Measurements from ENCODE around the gene POLR2I. TPM values are rescaled to one million over a fixed set of nuclear protein-coding genes. Genes with fewer than 3 reads are reported as not detected.

POLR2I gene
- total and polyA plus RNA-seq, 4 donors: 11.4 to 110 (median 61.1) TPM

DNA sequence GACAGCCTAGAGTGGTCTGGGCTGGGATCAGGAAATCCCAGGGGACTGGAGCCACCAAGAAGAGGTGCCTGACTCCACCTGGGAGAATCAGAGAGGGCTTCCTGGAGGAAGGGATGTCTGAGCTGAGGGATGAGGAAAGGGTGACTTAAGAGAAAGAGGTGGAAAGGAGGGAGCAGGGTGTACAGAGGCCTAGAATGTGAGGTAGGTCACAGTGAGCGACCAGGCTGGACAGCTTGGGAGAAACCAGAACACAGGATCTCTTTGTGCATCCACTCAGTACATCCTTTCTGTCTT lies 1.6 kb upstream of the POLR2I start:
- peaks cover 5 to 21% (median 17%) of the 10 kb centered on the region in 4 donors for H3K4me1 ChIP-seq (ENCODE audit: control insufficient read depth in 4 of 4, insufficient read depth in 4 of 4, low read length in 3 of 4)
- 95% methylated on average over 1 of the region's 1 CpG for WGBS
- H3K27ac ChIP-seq (ENCODE audit: low read depth in 1 of 2, low read length in 2 of 2): no peak overlapping the region
- H3K4me3 ChIP-seq (ENCODE audit: low read depth in 1 of 3, low read length in 3 of 3): no peak overlapping the region
- no peaks in the 10 kb centered on the region for H3K9me3 ChIP-seq (ENCODE audit: control insufficient read depth in 4 of 4, low read length in 3 of 4)
- H3K36me3 ChIP-seq (ENCODE audit: control insufficient read depth in 4 of 4, insufficient read depth in 3 of 4, low read depth in 1 of 4, low read length in 3 of 4): peaks cover 0 to 16% (median 8%) of the 10 kb centered on the region in 4 donors
- no peaks in the 10 kb centered on the region for H3K27me3 ChIP-seq (ENCODE audit: control insufficient read depth in 4 of 4, insufficient read depth in 4 of 4, low read length in 3 of 4)
- TF ChIP-seq YY1 (IDR thresholded peaks at IDR 0.05): no peak
- TF ChIP-seq HNF4A (conservative IDR thresholded peaks at IDR 0.05): no peak
- TF ChIP-seq MAX (IDR thresholded peaks at IDR 0.05): no peak
- no peak for TF ChIP-seq CTCF (IDR thresholded peaks at IDR 0.05; ENCODE audit: low read depth, low read length, missing input control)
- TF ChIP-seq SP1 (IDR thresholded peaks at IDR 0.05): no peak
- no peak for TF ChIP-seq FOXA1 (IDR thresholded peaks at IDR 0.05)
- no peak for TF ChIP-seq NR2F2 (IDR thresholded peaks at IDR 0.05)
- no peak for TF ChIP-seq REST (IDR thresholded peaks at IDR 0.05)
- TF ChIP-seq GABPA (IDR thresholded peaks at IDR 0.05 in 1 of 2, conservative IDR thresholded peaks at IDR 0.05 in 1 of 2): no peak
- DNase-seq (ENCODE audit: low spot score): no peak
- H3K9ac ChIP-seq (ENCODE audit: low read depth in 1 of 2, low read length in 2 of 2): no peak overlapping the region

GRCh38 chr19:36115453-36116343 lies 1.0 kb upstream of the POLR2I start, which contains the start of gene TBCB:
Gene TBCB (plus strand): TSS chr19:36115468. CDS start chr19:36115561, 93 bp downstream.
- peak; percentile 87 for DNase-seq (ENCODE audit: low spot score)
- Histone ChIP-seq H3K27ac (ENCODE audit: low read depth in 1 of 2, low read length in 2 of 2) (peak within 1 kb of the TSS; percentile 81 to 87), H3K4me1 (ENCODE audit: control insufficient read depth in 4 of 4, insufficient read depth in 4 of 4, low read length in 3 of 4) (peaks cover 5 to 21% (median 17%) of the 10 kb centered on the region in 4 donors), H3K4me3 (ENCODE audit: low read depth in 1 of 3, low read length in 3 of 3) (peak within 1 kb of the TSS; percentile 78 to 99 (median 97)), H3K36me3 (ENCODE audit: control insufficient read depth in 4 of 4, insufficient read depth in 3 of 4, low read depth in 1 of 4, low read length in 3 of 4) (peaks cover 0 to 17% (median 8%) of the 10 kb centered on the region in 4 donors), H3K9me3 (ENCODE audit: control insufficient read depth in 4 of 4, low read length in 3 of 4) (no peaks in the 10 kb centered on the region), H3K9ac (ENCODE audit: low read depth in 1 of 2, low read length in 2 of 2) (peak within 1 kb of the TSS; percentile 93 to 94), H3K27me3 (ENCODE audit: control insufficient read depth in 4 of 4, insufficient read depth in 4 of 4, low read length in 3 of 4) (no peaks in the 10 kb centered on the region)
- no peak for TF ChIP-seq FOXA1 (IDR thresholded peaks at IDR 0.05)
- TF ChIP-seq REST (IDR thresholded peaks at IDR 0.05): no peak
- no peak for TF ChIP-seq EGR1 (IDR thresholded peaks at IDR 0.05; ENCODE audit: low read depth in 2 of 2)
- TF ChIP-seq SP1 (IDR thresholded peaks at IDR 0.05): peak; percentile 47
- no peak for TF ChIP-seq JUND (IDR thresholded peaks at IDR 0.05)
- TF ChIP-seq RAD21 (IDR thresholded peaks at IDR 0.05): no peak
- WGBS: 9% methylated on average over 59 of the region's 59 CpGs
